PC-9 (cell line): ENCODE data around the gene DUSP2.

Experiments used
- CTCF ChIP-seq: fragments of 200-600 bp; sonication (generic); conservative IDR thresholded peaks from 2 replicates; pipeline ENCODE4 v1.6.1; 2017; ENCODE audit warnings: mixed run types, antibody characterized with exemption, mild to moderate bottlenecking, moderate library complexity
- EZH2 ChIP-seq: fragments of 200-600 bp; sonication (generic); IDR thresholded peaks from 2 replicates; pipeline ENCODE4 v1.8.0; 2017; ENCODE audit warnings: antibody characterized with exemption, low read depth

DNA sequence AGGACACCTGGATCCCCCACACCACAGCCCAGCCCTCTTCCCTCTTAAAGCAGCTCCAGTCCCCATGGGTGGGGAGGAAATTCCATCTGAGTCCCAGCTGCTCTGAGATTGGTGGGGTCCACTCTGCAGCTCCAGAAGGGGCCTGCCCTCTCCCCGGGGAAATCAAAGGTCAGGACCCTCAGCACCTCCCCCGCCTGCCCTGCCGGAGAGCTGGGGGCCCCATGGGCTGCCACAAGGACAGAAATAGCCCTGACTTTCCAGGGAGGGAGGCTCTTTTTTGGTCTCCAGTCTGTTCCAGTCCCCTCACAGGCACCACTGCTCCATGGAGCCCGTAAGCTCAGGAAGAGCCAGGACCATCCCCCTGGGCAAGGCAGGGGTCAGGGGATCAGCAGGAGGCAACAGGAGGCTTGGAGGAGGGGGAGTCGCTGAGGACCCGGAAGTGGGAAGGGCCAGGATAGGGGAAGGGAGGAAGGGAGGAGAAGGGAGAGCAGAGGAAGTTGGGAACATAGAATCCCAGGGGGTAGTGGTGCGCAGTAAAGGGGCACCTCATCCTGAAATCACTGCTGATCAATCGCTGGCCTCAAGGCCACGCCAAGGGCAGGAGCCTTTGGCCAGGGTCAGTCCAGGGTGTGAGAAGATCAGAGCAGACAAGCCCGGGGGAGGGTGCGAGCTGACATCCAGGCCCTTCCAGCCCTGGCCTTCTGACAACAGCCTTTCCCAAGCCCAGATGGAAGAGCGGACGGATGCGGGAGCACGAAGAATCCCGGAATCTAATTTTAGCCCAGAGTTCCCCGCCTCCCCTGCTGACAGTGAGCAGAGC, 36.5 kb downstream of the DUSP2 start:
- no peak for TF ChIP-seq CTCF
- TF ChIP-seq EZH2 = no peak
